COLO668 (cell line): ENCODE data around the gene SFXN4.
A peak's percentile ranks its signal among the peaks of the same experiment; 100 is the strongest.
"Not testable (repeated sequence)": the region's sequence is repeated elsewhere in the genome, so short reads cannot be mapped to it uniquely, and the experiment has no call there.

ENCODE experiments used
- DNase-seq: peaks from one replicate; lab custom pipeline; 2025; ENCODE audit not compliant: unreplicated experiment; lab: John Stamatoyannopoulos, UW

Gene SFXN4

GRCh38 chr10:119190954-119191785 lies 25.7 kb upstream of the SFXN4 start:
- no peak for DNase-seq

- no peak for DNase-seq
Observed at GRCh38 chr10:119190353-119190752, 24.8 kb upstream of the SFXN4 start.

GRCh38 chr10:119189811-119190282 lies 24.3 kb upstream of the SFXN4 start:
- DNase-seq, result no peak

- no peak for DNase-seq
Observed at GRCh38 chr10:119183664-119184412, 18.3 kb upstream of the SFXN4 start.

- DNase-seq, result not testable (repeated sequence)
Observed at GRCh38 chr10:119180850-119181400, 15.4 kb upstream of the SFXN4 start.

GRCh38 chr10:119178372-119179119 lies 13.0 kb upstream of the SFXN4 start, which contains the start of gene PRDX3:
Gene PRDX3 (minus strand): TSS chr10:119178812. CDS start chr10:119178790, 22 bp downstream.
- peak; percentile 90 for DNase-seq

- no peak for DNase-seq
Observed at GRCh38 chr10:119177708-119178371, 12.3 kb upstream of the SFXN4 start.

GRCh38 chr10:119176166-119176565 lies 10.7 kb upstream of the SFXN4 start:
- DNase-seq, result no peak

GRCh38 chr10:119174109-119174508 lies 8.6 kb upstream of the SFXN4 start:
- DNase-seq, result no peak

- no peak for DNase-seq
Observed at GRCh38 chr10:119167041-119167440, 1.5 kb upstream of the SFXN4 start.

- DNase-seq, result no peak
Observed at GRCh38 chr10:119166564-119166963, 1.1 kb upstream of the SFXN4 start.

- DNase-seq, result no peak
Observed at GRCh38 chr10:119166118-119166500, 595 bp upstream of the SFXN4 start.

GRCh38 chr10:119162452-119163092 lies 2.9 kb downstream of the SFXN4 start:
- no peak for DNase-seq

GRCh38 chr10:119161680-119162451 lies 3.6 kb downstream of the SFXN4 start:
- no peak for DNase-seq

GRCh38 chr10:119159332-119159731 lies 6.2 kb downstream of the SFXN4 start:
- no peak for DNase-seq

GRCh38 chr10:119153661-119154060 lies 11.9 kb downstream of the SFXN4 start:
- no peak for DNase-seq

- DNase-seq, result no peak
Observed at GRCh38 chr10:119153041-119153440, 12.5 kb downstream of the SFXN4 start.

- not testable (repeated sequence) for DNase-seq
Observed at GRCh38 chr10:119151601-119152000, 13.9 kb downstream of the SFXN4 start.

- no peak for DNase-seq
Observed at GRCh38 chr10:119149729-119150128, 15.8 kb downstream of the SFXN4 start.
